ENCODE data around the gene MESP1.

- TF ChIP-seq CTCF (conservative IDR thresholded peaks at IDR 0.05; ENCODE audit: low read length) (no peak), EZH2phosphoT487 (IDR thresholded peaks at IDR 0.05; ENCODE audit: borderline replicate concordance) (no peak)
Measured at GRCh38 chr15:89732451-89733172, 18.4 kb downstream of the MESP1 start.
